Cortex of kidney (tissue), 1 donor: ENCODE measurements around the gene ITGB3BP.
"Not testable (repeated sequence)": the region's sequence is repeated elsewhere in the genome, so short reads cannot be mapped to it uniquely, and the experiment has no call there.

Experiments
- DNase-seq: peaks from one replicate; lab custom pipeline; 2025; lab: John Stamatoyannopoulos, UW

Gene ITGB3BP

GRCh38 chr1:63506782-63507181 lies 16.2 kb downstream of the ITGB3BP start:
- no peak for DNase-seq

GRCh38 chr1:63501256-63501655 lies 21.8 kb downstream of the ITGB3BP start:
- no peak for DNase-seq

DNA sequence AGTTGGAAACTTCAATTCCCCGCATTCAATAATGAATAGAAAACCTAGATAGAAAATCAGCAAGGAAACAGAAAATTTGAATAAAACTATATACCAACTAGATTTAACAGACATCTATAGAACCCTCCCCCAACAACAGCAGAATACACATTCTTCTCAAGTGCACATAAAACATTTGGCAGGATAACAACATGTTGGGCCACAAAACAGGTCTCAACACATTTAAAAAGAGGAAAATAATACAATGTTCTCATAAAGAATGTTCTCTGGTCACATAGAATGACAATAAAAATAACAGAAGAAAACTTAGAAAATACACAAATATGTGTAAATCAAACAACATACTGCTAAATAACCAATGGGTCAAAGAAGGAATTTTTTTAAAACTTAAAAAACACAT lies 24.9 kb downstream of the ITGB3BP start:
- DNase-seq, result no peak

DNA sequence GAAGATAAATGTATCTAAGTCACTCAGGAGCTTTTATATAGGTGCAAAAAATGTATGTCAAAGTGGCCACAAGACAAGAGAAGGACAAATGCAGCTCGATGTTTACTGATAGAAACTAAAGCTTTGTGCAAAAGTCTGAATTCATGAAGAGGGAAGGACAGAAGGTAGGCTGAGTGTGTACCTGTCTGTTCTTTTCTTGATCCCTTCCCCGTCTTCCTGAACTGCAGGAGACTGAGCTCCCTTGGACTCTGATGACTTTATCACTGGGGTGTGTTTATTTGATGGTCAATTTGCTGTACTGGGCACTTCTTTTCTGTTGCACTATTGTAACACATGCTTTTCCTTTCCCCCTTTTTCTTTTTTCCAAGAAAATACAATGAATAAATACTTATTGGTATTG lies 25.4 kb downstream of the ITGB3BP start:
- no peak for DNase-seq

DNA sequence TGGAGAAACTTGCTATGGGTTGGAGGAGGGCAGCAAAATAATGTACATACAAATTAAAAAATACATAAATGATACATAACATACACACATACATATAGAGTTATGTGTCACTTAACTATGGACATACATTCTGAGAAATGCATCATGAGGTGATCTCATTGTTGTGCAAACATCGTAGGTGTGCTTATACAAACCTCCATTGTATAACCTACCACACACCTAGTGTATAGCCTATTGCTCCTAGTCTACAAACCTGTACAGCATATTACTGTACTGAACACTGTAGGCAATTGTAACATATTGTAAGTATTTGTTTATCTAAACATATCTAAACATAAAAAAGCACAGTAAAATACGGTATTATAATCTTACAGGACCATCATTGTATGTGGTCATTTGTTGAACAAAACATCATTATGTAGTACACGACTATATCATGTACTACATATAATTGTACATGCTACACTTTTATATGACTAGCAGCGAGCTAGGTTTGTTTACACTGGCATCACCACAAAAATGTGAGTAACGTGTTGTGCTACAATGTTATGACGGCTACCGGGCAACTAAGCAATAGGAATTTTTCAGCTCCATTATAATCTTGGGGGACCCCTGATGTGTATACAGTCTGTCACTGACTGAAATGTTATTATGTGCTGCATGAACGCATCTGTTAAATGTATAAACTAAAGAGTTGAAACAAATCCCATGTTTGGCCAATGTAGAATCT lies 35.5 kb downstream of the ITGB3BP start:
- no peak for DNase-seq

- no peak for DNase-seq
These were observed 36.4 kb downstream of the ITGB3BP start for GRCh38 chr1:63486629-63487028.

DNA sequence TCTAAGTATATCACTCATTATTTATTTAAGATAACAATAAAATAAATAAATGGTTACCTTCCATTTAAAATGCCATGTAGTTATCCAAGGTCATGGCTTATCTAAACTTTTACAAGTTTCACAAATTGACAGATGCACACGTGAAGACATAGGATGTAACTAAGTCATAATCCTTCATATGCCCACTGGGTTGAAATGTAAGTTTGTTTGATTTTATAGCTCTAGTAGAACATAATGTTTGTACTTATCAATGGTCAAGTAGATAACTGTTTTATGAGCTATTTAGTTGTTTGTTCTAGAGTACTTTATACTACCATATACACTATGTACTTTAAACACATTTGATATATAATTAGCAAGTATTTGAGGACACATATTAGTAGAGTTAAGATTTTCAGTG lies 43.0 kb downstream of the ITGB3BP start:
- DNase-seq, result no peak

- DNase-seq, result no peak
These were observed 47.3 kb downstream of the ITGB3BP start for GRCh38 chr1:63475761-63476160.

- DNase-seq, result not testable (repeated sequence)
These were observed 54.3 kb downstream of the ITGB3BP start for GRCh38 chr1:63468683-63469082.

- DNase-seq, result no peak
These were observed 56.3 kb downstream of the ITGB3BP start for GRCh38 chr1:63466759-63467158.

DNA sequence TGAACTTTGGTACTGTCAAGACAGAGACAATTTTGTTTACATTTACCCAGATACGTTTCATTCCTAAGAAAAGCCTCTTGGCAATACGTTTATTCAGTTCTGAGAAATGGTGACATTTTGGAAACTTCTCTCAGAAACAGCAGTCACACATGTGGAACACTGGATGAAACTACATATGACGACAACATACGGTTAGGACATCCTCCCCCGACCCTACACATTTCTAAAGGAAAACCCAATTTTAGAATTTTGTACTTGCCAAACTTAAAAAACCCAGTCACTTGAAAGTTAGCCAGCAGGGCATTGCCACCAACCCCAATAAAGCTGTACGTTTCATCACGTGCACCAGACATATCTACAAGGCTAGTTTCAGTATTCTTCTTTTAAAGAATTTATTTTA lies 56.8 kb downstream of the ITGB3BP start:
- DNase-seq, result no peak

- DNase-seq, result no peak
These were observed 59.8 kb downstream of the ITGB3BP start for GRCh38 chr1:63463248-63463647.

DNA sequence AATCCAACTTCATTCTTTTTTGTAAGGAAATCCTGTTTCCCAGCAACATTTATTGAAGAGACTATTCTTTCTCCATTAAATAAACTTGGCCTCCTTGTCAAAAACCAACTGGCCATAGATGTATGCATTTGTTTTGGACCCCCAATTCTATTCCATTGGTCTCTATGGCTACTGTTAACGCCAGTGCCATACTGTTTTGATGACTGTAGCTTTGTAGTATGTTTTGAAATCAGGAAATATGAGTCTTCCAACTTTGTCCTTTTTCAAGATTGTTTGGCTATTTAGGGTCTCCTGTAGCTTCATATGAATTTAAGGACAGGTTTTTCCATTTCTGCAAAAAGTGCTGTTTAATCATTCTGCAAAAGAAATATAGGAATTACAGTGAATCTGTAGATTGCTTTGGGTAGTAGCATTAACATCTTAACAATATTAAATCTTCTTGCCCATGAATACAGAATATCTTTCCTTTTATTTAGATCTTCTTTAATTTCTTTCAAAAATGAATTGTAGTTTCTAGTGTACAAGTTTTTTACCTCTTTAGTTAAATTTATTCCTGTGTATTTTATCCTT lies 61.3 kb downstream of the ITGB3BP start:
- no peak for DNase-seq

DNA sequence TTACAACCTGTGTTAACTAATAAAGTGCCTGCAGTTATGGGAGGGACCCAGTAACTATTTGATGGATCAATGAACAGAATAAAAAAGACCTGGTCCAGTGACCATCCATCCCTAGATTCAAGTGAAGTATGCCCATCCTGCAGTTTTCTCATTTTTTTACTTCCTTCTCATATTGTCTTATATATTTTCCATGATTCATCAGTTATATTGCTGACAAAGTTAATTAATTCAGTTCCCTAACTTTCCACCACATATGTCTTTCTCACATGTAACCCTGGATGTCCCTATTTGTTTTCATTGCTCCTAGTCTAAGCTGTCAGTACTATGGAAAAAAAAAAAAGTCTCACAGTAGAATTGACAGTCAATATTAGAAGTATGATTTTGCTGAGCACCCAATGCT lies 64.3 kb downstream of the ITGB3BP start:
- DNase-seq, result no peak

DNA sequence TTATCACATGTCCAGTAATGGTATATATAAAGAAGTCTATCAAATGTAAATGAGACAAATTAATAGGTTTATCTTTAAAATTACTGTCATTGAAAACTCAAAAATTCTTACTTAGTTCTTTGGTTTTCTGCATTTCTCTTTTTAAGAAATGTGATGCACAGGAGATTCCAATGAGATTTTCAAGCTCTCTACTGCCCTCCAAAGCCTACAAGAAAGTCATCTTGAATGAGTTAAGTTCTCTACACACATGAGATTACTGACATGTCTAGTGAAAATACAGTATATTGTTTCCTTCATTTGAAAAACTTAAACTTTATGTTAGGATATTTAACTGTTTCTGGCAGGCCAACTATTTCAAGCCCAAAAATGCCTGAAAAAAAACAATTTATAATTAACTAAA lies 68.8 kb downstream of the ITGB3BP start:
- DNase-seq, result no peak

DNA sequence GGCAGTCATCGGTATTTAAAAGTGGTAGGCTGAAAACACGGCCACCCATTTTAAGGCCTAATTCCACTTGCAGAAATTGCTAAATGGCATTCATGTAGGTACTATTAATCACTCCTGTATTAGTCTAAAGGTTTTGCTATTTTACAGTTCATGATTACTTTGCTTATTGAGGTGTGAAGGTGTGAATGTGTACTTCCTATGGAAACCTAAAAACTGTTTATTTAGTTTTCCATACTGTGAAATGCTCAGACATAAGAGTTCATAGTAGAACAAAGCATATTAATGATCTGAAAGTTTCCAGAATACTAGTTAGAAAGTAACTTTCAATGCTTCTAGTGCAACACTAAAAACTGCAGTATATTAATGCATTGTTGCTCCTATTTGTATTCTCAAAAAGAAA lies 69.8 kb downstream of the ITGB3BP start:
- no peak for DNase-seq

- DNase-seq, result no peak
These were observed 72.6 kb downstream of the ITGB3BP start for GRCh38 chr1:63450416-63450815.

- no peak for DNase-seq
These were observed 74.2 kb downstream of the ITGB3BP start for GRCh38 chr1:63448731-63449246.

DNA sequence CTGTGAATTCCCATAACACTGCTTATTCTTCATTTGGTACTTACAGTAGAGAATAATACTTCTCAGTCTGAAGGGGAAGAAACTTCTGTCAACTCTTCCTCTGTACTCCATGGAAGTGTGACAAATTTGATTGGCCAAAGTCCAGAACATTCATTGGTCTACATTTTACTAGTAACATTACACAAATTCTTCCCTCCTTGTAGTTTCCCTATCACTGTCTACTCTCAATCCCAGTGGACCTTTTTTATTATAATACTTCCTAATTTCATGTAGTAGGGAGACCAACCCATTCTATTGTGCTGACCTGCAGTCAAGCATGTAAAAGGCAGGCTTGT lies 80.9 kb downstream of the ITGB3BP start:
- DNase-seq, result no peak

DNA sequence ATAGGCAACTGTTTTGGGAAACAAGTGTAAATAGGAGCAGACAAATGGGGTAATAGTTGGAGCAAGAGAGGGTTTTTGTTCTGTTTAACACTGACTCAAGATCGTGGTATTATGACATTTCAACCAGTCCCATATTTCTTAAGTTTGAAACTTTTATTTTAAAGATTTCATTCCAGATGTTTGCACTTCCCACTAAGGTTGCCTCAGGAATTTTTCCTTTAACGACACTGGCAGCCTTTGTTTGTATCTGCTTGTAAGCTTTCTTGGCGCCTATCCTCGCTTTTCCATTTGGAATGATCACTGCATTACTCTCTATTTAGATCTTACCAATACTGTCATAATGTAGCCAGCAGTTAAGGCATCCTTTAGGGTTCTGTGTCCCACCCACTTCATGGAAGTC lies 87.9 kb downstream of the ITGB3BP start:
- no peak for DNase-seq

GRCh38 chr1:63429281-63429680 lies 93.7 kb downstream of the ITGB3BP start:
- no peak for DNase-seq

DNA sequence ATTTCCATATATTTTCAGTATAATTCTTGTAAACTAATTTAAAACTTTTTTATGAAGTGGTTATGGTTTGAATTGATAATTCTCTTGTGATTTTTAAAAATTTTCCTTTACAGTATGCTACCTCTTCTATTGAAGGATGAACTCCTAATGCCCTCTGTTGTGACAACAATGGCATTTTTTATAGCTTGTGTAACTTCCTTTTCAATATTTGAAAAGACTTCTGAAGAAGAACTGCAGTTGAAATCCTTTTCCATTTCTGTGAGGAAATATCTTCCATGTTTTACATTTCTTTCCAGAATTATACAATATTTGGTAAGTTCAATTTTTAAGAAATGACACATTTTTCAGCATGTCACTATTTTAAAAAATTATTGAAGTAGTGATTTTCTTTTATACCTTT lies 94.2 kb downstream of the ITGB3BP start:
- DNase-seq, result no peak

DNA sequence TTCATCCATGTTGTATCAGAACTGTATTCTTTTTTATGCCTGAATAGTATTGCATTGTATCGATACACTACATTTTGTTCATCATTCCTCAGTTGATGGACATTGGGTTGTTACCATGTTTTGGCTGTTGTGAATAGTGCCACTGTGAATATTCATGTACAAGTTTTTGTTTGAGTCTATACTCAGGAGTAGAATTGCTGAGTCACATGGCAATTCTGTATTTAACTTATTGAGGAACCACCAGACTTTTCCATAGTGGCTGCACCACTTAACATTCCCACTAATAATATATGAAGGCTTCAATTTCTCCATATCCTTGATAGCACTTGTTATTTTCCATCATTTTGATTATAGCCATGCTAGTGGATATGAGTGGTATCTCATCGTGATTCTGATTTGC lies 99.4 kb downstream of the ITGB3BP start:
- no peak for DNase-seq

- DNase-seq, result not testable (repeated sequence)
These were observed 102.3 kb downstream of the ITGB3BP start for GRCh38 chr1:63420746-63421145.
